Measurements from ENCODE around the gene DLD.
"Not testable (repeated sequence)": the region's sequence is repeated elsewhere in the genome, so short reads cannot be mapped to it uniquely, and the experiment has no call there.

Gene DLD

DNA sequence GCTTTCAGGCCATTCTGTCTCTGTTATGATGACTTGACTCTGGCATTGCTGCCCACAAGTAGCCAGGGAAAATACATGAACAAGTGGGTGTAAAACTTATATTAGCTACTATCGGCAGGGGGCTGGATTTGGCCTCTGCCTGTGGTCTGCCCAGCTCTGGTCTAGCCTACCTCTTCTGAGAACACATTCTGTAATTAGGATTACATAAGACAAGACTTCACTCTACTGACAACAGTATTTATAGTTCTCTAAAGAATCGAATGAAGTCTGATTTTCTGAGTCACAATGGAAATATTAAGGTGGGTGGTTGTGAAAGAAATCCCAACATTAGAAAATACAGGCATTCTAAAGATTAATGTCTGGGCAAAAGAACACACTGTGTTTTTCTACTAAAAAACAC is 55.5 kb downstream of the DLD start:
- no peak for DNase-seq

DNA sequence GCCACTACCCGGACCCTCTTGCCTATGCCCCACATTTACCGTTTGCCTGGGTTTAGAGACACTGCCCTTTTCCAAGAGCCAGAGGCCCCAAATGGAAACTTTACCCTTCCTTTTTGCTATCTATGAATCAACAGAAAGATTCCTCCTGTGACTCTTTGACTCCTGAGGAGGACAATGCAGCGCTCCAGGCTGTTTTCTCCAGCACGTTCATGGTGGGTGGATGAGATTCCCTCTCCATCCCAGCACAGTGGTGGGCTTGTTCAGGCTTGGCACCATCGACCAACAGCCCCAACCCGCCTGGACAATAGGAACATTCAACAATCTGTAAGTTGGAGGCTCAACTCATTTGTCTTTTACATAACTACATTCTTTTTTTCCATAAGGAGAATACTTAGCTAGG is 55.9 kb downstream of the DLD start:
- DNase-seq: no peak

GRCh38 chr7:107948645-107949442 is 57.9 kb downstream of the DLD start:
- DNase-seq: no peak

DNA sequence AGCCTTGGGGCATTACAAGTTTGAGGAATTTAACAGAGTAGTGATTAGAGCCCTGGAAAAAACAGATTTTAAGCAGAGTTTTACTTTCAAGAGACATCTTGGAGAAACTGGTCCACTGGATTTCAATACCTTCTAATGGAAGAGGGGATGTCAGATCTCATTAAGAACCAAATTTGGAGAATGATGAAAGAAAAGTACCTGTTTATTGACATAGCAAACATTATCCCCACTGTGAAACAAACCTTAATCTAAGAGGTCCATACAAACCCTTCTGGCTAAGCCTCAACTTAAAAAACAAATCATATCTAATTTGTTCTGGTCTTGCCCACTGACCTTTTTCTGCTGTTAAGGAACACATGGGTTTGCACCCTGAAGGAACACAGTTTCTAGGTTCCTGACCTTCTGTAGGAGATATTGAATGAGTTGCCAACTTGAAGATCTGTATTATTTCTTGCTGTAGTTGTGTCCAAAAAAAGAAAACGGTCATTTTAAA is 58.5 kb downstream of the DLD start:
- no peak for DNase-seq

DNA sequence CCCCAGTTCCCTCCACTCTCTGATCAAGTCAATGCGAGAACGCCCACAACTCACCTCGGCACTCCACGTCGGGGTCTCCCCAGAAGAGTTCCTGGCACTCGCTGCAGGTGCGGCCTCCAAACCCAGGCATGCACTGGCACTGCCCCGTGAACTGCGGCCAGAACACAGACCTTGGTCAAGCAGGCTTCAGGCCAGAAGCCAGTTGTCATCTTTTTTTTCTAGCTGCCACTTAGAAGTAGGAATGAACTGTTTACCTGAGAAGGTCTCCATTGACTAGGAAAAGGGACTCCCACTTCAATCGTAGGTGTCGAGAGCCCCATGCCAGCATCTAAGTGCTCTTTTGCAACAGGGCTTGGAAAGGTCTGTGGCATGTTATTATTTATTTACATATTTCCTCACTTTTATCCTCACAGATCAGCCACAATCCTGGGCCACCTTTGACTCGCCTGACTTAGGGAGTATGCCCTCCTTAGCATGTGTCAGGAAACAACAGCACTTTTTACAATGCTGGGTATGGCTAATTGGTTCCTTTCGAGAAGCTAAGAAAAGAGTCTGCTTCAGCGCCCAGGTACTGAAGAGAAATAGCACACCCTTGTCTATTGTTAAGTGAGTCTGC is 60.3 kb downstream of the DLD start:
- no peak for DNase-seq

DNA sequence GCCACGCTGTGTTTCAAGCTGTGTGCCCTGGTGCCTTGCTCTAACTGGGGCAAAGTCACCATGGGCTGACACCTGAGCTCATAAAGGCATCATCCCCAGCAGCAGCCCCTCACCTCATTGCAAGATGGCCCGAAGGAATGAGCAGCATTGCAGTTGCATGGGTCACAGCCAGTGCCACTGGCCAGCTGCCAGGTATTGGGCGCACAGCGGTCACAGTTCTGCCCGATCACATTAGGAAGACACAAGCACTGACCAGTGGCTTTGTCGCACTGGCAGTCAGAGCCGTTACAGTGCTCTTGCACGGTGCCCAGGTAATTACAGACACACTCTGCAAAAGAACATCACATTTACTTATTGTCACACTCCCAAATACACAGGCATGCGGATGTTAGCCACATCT is 60.9 kb downstream of the DLD start:
- DNase-seq: no peak

GRCh38 chr7:107953265-107953923 is 62.4 kb downstream of the DLD start:
- no peak for DNase-seq

- DNase-seq: no peak
Measured at GRCh38 chr7:107953924-107954303, 62.9 kb downstream of the DLD start.

DNA sequence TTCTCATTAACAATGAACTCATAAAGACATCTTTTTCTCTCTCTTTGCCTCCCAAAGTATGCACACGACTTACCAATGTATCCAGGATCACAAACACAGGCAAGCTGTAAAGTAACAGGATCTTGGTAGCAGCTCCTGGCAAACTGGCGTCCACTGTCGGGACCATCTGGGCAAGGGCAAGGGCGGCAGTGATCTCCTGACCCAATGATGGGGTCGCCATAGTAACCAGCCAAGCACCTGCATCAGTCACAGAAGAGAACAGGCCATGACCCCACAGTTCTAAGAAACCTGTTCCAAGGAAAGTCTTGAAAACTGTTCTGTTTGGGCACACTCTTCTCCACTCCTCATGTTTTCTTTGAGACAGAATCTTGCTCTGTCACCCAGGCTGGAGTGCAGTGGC is 64.4 kb downstream of the DLD start:
- no peak for DNase-seq

DNA sequence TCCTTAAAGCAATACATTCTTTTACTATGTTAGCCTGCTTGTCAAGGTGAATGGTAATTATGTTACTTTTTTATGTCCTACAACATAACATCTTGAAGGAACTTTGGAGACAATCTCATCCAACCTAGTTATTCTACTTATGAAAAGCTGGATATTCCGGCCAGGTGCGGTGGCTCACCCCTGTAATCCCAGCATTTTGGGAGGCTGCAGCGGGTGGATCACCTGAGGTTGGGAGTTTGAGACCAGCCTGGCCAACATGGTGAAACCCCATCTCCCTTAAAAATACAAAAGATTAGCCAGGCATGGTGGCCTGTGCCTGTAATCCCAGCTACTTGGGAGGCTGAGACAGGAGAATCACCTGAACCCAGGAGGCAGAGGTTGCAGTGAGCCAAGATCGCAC is 66.0 kb downstream of the DLD start:
- not testable (repeated sequence) for DNase-seq

- DNase-seq: no peak
Measured at GRCh38 chr7:107957436-107957835, 66.5 kb downstream of the DLD start.

DNA sequence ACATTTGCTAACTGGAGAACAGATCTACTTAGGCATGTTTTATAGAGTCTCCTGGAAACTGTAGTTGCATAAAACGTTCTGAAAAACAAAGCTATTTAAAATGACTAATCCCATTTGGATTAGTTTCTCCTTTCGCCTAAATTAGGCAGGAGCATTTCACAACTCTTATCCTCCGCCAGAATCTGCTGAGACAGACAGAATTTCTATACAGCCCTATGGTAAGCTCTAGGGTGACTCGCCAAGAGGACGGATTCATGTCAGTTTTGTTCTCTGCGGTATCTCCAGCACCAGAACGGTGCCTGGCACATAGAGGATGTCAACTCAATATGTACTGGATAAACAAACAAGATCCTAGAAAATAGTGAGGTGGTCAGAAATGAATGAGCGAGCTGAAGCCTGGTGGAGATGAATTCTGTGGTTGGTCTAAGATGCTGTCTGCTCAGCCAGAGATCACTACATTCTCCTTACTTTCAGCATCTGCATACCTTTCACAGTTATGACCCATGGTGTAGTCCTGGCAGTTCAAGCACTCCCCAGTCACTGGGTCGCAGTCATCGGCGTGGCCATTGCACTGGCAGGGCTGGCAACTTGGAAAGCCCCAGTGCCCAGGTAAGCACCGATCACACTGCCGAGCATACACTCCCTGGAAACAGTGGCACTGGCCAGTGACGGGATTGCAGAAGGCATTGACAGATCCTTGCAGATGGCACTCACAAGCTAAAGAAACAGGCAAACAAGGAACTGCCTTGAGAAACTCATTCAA is 68.0 kb downstream of the DLD start:
- no peak for DNase-seq

GRCh38 chr7:107959527-107959898 is 68.5 kb downstream of the DLD start:
- DNase-seq: no peak

- DNase-seq: no peak
Measured at GRCh38 chr7:107960272-107960671, 69.3 kb downstream of the DLD start.

DNA sequence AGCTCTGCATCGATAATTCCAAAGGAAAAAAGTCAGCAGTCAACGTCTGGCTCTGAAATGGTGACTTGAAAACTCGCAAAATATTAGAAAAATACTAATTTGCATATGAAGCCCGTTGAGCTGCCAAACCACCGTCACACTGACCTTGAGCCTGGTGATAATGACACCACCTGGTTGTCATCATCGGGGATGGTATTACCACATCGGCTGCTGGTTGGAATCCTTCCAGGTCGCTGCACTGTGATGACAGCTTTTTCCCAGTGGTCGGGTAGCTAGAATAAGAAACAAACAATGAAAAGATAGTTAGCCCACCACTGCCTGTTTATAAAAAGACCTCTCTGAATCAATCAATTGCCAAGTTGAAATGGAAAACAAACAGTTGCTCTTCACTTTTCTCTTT is 70.4 kb downstream of the DLD start:
- DNase-seq: no peak

GRCh38 chr7:107962817-107963216 is 71.8 kb downstream of the DLD start:
- no peak for DNase-seq

DNA sequence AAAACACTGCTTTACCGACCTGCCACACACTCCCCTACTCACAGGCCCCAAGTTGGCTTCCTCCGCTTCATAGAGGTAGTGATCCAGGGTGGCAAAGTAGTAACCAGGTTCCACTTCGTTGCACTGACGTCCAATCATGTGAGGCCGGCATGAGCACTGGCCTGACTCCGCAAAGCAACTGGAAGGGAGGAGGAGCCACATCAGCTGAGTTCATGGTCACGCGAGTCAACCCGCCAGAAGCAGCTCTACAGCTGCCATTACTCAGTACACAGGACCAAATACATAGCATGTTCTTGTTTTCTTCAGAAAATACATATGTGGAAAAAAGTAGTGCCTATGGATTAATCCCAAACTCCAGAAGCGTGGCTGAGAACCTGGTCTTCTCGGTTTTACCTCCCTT is 73.5 kb downstream of the DLD start:
- DNase-seq: no peak

GRCh38 chr7:107966711-107967110 is 75.7 kb downstream of the DLD start:
- DNase-seq: no peak

DNA sequence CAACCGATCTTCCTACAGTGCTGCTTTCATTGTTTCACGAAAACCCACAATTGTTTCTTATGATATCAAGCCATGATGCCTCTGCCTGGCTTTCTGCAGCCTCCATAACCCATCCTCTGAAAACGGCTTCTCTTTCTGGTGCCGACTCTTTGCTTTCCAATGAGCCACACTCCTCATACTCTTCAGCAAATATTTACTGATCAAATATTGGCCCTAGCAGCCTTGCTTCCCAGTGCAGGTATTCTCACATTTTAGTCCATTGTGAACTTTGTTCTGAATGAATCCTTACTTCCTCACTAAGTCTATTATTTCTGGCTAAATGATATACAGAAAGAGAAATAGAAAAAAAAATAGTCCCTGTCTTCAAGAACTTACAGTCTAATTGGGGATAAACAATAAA is 76.4 kb downstream of the DLD start:
- DNase-seq: no peak

- DNase-seq: no peak
Measured at GRCh38 chr7:107968449-107968848, 77.5 kb downstream of the DLD start.

- no peak for DNase-seq
Measured at GRCh38 chr7:107969856-107970255, 78.9 kb downstream of the DLD start.

All from NK-92 treated with Interleukin-12 subunit alpha and Interleukin-12 subunit beta, amount 100 ng/mL, for 24 hours (cell line).